Ovary (tissue), 9 donors: ENCODE measurements around the gene PKD2. TPM values are rescaled to one million over a fixed set of nuclear protein-coding genes. Genes with fewer than 3 reads are reported as not detected.

Experiments
- DNase-seq, 5 donors: peaks; one replicate each; pipeline ENCODE4 v3.0.0-alpha.2; 2019 to 2020
- H3K27ac ChIP-seq, 2 donors: fragments of 200-600 bp; one replicate each; pipeline versions ENCODE4 v1.5.1 to v1.8.0; 2019 to 2022
- H3K27me3 ChIP-seq: fragments of 200-600 bp; one replicate; pipeline ENCODE4 v1.8.0; 2022
- H3K36me3 ChIP-seq: fragments of 200-600 bp; sonication (generic); one replicate; pipeline ENCODE4 v1.5.1; 2019
- H3K4me1 ChIP-seq: one replicate; pipeline ENCODE4 v1.8.1; 2013; ENCODE audit warnings: mild to moderate bottlenecking, moderate library complexity; ENCODE audit not compliant: insufficient read depth
- H3K4me3 ChIP-seq: fragments of 200-600 bp; sonication (generic); one replicate; pipeline ENCODE4 v1.5.1; 2017
- H3K9me3 ChIP-seq, 2 donors: fragments of 200-600 bp in 1 of 2; sonication (generic) in 1 of 2; one replicate each; pipeline versions ENCODE4 v1.5.1 to v1.8.1; 2013 to 2019; ENCODE audit warnings: mild to moderate bottlenecking in 1 of 2, moderate library complexity in 1 of 2
- CTCF ChIP-seq, 3 donors: fragments of 450-650 bp in 2 of 3; fragments of 200-600 bp in 1 of 3; IDR thresholded peaks; one replicate each; pipeline versions ENCODE4 v1.5.1 to v1.8.0; 2016 to 2022; ENCODE audit warnings: antibody characterized with exemption in 3 of 3, mild to moderate bottlenecking in 1 of 3
- EP300 ChIP-seq: sonication (generic); formaldehyde crosslinking; IDR thresholded peaks from one replicate; pipeline ENCODE4 v1.6.1; 2017; ENCODE audit warnings: antibody characterized with exemption
- POLR2A ChIP-seq: fragments of 450-650 bp; IDR thresholded peaks from one replicate; pipeline ENCODE4 v1.6.1; 2017; ENCODE audit warnings: antibody characterized with exemption, mild to moderate bottlenecking, moderate library complexity
- WGBS, 3 donors: extraction: QIAGEN DNeasy Blood & Tissue Kit in 1 of 3; methylation state at CpG; one replicate each; pipeline versions ENCODE4 v1.1.5 to v1.1.7; 2013 to 2017; 5-methylcytosine and 5-hydroxymethylcytosine counted together
- intact Hi-C, 4 donors: fragments of 100-400 bp; cut with DNase I; formaldehyde crosslinking; loops; one replicate each; pipeline versions ENCODE4 v1.11.0 to v1.15.1; 2022 to 2023
- polyA plus RNA-seq, 2 donors: library from polyadenylated mRNA; stranded (reverse); fragments of 200-250 nt in 1 of 2; fragments of 350-450 nt in 1 of 2; fragmentation: Illumina TruSeq in 1 of 2; extraction: RNeasy Lipid Tissue Mini Kit (QIAGEN cat#74804) in 1 of 2; gene quantifications; one replicate each; pipeline ENCODE4 v1.2.3, GENCODE V29; 2013 to 2014
- total RNA-seq, 7 donors: library from RNA; depleted of rRNA in 2 of 7; stranded (reverse); fragments of >200 nt in 2 of 7; fragmentation: NEBNext Ultra II Directional in 3 of 7; extraction: Animal tissue kit (Norgen Biotek cat#: 25700) in 3 of 7; gene quantifications; one replicate each; pipeline versions ENCODE4 v1.1.0 to v1.2.4, GENCODE V29; 2016 to 2023
- donor health status: DM: no; HTN: no; CAD: no; lungs with moderate emphysema.
- donor health status: DM: no; HTN: no; CAD: no.
- donor health status: Bipolar disorder and iron deficiency.
- donor health status: DM: yes; HTN: yes; CAD: no.
- donor health status: DM: no; HTN: no; CAD: no.
- donor health status: DM: yes; HTN: yes; CAD: no.

The PKD2 gene
- total and polyA plus RNA-seq, 9 donors = 35.7 to 66.9 (median 52.5) TPM

- 89 to 95% (median 90%) methylated on average over 1 of the region's 1 CpG for WGBS, 3 donors
- no peaks in the 10 kb centered on the region for H3K36me3 ChIP-seq
- no peak for DNase-seq
- H3K4me1 ChIP-seq = peaks cover 2% of the 10 kb centered on the region
- TF ChIP-seq CTCF (IDR thresholded peaks at IDR 0.05) (no peak), EP300 (no peak), POLR2A (no peak)
- H3K27ac ChIP-seq = no peak overlapping the region
- intact Hi-C loops = no loop called here
- no peaks in the 10 kb centered on the region for H3K9me3 ChIP-seq
- no peaks in the 10 kb centered on the region for H3K27me3 ChIP-seq
- H3K4me3 ChIP-seq = no peak overlapping the region
These were observed 73.2 kb downstream of the PKD2 start for GRCh38 chr4:88080626-88081025.

GRCh38 chr4:88087004-88087403 lies 79.6 kb downstream of the PKD2 start:
- intact Hi-C loops = no loop called here

GRCh38 chr4:88090898-88091297 lies 83.5 kb downstream of the PKD2 start:
- TF ChIP-seq POLR2A = no peak
- no peak for TF ChIP-seq EP300
- no peak for TF ChIP-seq CTCF (IDR thresholded peaks at IDR 0.05)
- intact Hi-C loops = no loop called here
- Histone ChIP-seq H3K4me3 (no peak overlapping the region), H3K9me3 (no peaks in the 10 kb centered on the region), H3K4me1 (no peaks in the 10 kb centered on the region), H3K27ac (no peak overlapping the region), H3K36me3 (no peaks in the 10 kb centered on the region), H3K27me3 (no peaks in the 10 kb centered on the region)
- no peak for DNase-seq

More at GRCh38 chr4:88087004-88087403, 79.6 kb downstream of the PKD2 start:
- no peak for DNase-seq
- no peak overlapping the region for H3K4me3 ChIP-seq
- WGBS, 3 donors = 95 to 100% (median 100%) methylated on average over 1 of the region's 1 CpG
- H3K4me1 ChIP-seq = no peaks in the 10 kb centered on the region
- H3K27me3 ChIP-seq = no peaks in the 10 kb centered on the region
- H3K9me3 ChIP-seq = no peaks in the 10 kb centered on the region
- TF ChIP-seq EP300 = no peak
- no peak for TF ChIP-seq POLR2A
- TF ChIP-seq CTCF (IDR thresholded peaks at IDR 0.05) = no peak
- no peaks in the 10 kb centered on the region for H3K36me3 ChIP-seq
- H3K27ac ChIP-seq = no peak overlapping the region

- Histone ChIP-seq H3K36me3 (no peaks in the 10 kb centered on the region), H3K27ac (no peak overlapping the region), H3K27me3 (no peaks in the 10 kb centered on the region), H3K9me3 (no peaks in the 10 kb centered on the region), H3K4me3 (no peak overlapping the region), H3K4me1 (no peaks in the 10 kb centered on the region)
- WGBS, 3 donors = 83 to 93% (median 86%) methylated on average over 3 of the region's 3 CpGs
- no peak for TF ChIP-seq POLR2A
- TF ChIP-seq EP300 = no peak
- no peak for TF ChIP-seq CTCF (IDR thresholded peaks at IDR 0.05)
- DNase-seq = no peak
- intact Hi-C loops = no loop called here
These were observed 83.9 kb downstream of the PKD2 start for GRCh38 chr4:88091378-88091777.

- no peak for TF ChIP-seq EP300
- no peaks in the 10 kb centered on the region for H3K4me1 ChIP-seq
- no peak overlapping the region for H3K27ac ChIP-seq
- no peak for DNase-seq
- H3K36me3 ChIP-seq = no peaks in the 10 kb centered on the region
- H3K27me3 ChIP-seq = no peaks in the 10 kb centered on the region
- no peaks in the 10 kb centered on the region for H3K9me3 ChIP-seq
- intact Hi-C loops = no loop called here
- WGBS, 3 donors = 81 to 83% (median 83%) methylated on average over 5 of the region's 5 CpGs
- no peak overlapping the region for H3K4me3 ChIP-seq
These were observed 86.4 kb downstream of the PKD2 start for GRCh38 chr4:88093874-88094273.
